SW480 (cell line): ENCODE measurements around the gene BHLHE23.
"Not testable (repeated sequence)": the region's sequence is repeated elsewhere in the genome, so short reads cannot be mapped to it uniquely, and the experiment has no call there.

Source experiments
- DNase-seq: peaks from one replicate; pipeline ENCODE4 v3.0.0-alpha.2; 2016; ENCODE audit warnings: low spot score

The BHLHE23 gene

GRCh38 chr20:62960446-62961309 is 46.1 kb downstream of the BHLHE23 start:
- DNase-seq: not testable (repeated sequence)

DNA sequence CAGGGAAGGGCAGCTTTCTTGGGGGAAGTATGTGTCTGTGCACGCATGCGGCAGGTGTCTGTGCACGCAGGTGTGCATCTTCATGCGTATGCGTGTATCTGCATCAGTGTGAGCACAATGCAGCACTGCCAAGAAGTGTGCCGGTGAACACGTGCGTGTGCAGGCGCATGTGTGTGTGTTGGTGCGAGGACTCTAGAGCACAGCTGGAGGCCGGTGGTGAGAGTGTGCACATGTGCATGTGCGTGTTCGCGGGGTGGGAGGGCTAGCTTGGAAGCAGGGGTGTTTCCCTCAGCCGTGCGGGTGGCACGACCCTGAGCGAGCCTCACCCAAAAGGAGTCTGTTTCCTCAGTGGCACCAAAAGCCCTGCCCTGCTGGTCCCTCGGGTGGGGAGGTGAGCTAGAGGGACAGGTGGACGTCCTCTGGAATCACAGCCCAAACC is 46.7 kb downstream of the BHLHE23 start:
- no peak for DNase-seq

DNA sequence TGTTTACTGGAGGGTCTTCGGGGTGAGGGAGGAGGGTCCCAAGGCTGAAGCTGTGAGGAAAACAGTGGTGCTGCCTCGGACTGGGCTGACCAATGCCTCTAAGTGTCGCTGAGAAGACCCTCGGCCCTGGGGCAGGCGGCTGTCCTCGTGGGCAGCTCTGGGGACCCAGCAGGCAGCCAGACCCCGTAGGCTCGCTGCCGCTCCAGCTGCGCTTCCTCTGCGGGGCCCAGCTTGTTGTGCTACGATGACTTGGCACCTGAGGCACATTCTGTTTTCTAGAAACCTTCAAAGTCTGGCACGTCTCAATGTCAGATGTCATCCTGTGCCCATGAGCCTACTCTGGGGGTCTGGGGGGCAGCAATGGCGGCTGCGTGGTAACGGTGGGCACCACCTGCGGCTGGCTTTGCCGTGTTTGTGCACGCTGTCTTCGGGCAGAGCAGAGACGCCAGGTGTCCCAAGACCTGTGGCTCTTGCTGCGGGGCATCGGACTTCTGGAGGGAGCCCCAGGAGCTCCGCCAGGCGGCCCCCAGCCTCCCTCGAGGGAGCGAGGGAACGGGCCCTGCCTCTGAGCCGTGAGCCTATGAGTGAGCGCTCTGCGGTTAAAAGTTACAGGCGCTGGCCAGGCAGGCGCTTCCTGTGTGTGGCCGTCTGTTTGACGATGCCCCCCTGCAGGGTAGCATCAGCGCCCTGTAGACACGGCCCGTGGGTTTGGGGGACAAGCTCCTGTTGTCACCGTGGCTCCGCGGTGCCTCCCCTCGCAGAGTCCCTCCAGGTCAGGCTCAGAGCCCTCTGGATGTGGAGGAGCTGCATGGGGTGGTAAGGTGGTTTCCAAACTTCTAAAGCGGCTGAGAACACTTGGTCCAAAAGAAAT is 47.4 kb downstream of the BHLHE23 start:
- DNase-seq: no peak

GRCh38 chr20:62958388-62959100 is 48.2 kb downstream of the BHLHE23 start:
- no peak for DNase-seq

GRCh38 chr20:62957136-62958117 is 49.3 kb downstream of the BHLHE23 start:
- no peak for DNase-seq

DNA sequence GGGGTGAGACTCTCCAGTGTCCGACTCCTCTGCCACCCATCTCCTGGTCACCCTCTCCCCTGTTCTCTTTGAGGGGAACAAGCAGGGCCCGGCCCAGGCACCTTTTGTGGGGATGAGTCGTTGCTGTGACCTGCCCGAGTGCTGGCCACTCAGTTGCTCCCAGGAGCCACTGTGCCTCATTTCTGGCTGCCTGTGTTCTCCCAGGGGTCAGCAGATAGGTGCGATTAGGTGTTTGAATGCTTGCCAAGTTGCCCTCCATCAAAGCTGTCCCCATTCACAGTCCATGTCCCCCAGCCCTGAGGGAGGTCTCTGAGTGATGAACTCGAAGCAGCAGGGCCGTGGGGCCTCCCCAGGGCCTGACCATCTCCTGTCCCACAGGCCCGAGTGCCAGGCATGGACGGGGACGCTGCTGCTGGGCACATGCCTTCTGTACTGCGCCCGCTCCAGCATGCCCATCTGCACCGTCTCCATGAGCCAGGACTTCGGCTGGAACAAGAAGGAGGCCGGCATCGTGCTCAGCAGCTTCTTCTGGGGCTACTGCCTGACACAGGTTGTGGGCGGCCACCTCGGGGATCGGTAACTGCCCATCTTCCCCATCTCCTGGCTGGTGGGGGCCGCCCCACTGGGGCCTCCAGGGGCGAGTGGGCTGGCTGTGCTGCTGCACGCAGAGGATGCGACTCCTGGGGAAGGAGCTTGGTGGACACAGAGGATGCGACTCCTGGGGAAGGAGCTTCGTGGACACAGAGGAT is 50.2 kb downstream of the BHLHE23 start:
- no peak for DNase-seq
